Cardiac fibroblast (primary cell): ENCODE data around the gene PRDX5.
"Not testable (repeated sequence)": the region's sequence is repeated elsewhere in the genome, so short reads cannot be mapped to it uniquely, and the experiment has no call there.

Experiments used
- DNase-seq, 2 donors: peaks; one replicate each; pipeline versions ENCODE4 v3.0.0 to v3.0.0-alpha.2; 2010; ENCODE audit warnings: low read depth in 2 of 2
- H3K4me3 ChIP-seq, 2 donors: replicated peaks in 1 of 2; 1 replicate in 1 of 2; 2 replicates in 1 of 2; pipeline ENCODE4 v1.5.1; 2011; ENCODE audit warnings: low read depth in 2 of 2, low read length in 2 of 2, mild to moderate bottlenecking in 2 of 2, moderate library complexity in 1 of 2
- TF ChIP-seq, protein P1 (sequence below): IDR thresholded peaks from one replicate; pipeline ENCODE4 v1.5.1; 2011; ENCODE audit warnings: low read depth, mild to moderate bottlenecking, low read length, inconsistent platforms

Gene PRDX5

DNA sequence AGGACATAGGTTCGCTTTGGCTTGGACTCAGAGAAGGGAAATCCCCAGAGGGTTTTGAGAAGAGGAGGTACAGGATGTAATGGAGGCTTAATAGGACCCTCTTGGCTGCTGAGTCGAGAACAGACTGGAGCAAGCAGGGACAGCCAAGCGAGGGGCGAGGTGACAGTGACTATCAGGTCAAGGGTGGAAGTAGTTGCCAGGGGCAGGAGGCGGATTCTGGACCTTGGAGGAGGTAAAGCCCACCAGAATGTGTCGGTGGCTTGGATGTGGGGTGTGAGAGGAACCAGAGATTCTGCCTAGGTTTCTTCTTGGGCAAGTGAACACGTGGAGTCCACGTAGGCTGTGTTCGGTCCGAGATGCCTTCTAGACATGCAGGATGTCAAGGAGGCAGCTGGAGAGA lies 5.0 kb upstream of the PRDX5 start:
- no peak for DNase-seq
- no peak overlapping the region for H3K4me3 ChIP-seq
- TF ChIP-seq, protein P1, sequence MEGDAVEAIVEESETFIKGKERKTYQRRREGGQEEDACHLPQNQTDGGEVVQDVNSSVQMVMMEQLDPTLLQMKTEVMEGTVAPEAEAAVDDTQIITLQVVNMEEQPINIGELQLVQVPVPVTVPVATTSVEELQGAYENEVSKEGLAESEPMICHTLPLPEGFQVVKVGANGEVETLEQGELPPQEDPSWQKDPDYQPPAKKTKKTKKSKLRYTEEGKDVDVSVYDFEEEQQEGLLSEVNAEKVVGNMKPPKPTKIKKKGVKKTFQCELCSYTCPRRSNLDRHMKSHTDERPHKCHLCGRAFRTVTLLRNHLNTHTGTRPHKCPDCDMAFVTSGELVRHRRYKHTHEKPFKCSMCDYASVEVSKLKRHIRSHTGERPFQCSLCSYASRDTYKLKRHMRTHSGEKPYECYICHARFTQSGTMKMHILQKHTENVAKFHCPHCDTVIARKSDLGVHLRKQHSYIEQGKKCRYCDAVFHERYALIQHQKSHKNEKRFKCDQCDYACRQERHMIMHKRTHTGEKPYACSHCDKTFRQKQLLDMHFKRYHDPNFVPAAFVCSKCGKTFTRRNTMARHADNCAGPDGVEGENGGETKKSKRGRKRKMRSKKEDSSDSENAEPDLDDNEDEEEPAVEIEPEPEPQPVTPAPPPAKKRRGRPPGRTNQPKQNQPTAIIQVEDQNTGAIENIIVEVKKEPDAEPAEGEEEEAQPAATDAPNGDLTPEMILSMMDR: no peak

- peak; percentile 50 to 60 for DNase-seq
- peak overlapping the region in 1 of 2 donors; percentile 28 for H3K4me3 ChIP-seq
- TF ChIP-seq, protein P1: no peak
Observed at GRCh38 chr11:64313491-64314145, 4.3 kb upstream of the PRDX5 start.

DNA sequence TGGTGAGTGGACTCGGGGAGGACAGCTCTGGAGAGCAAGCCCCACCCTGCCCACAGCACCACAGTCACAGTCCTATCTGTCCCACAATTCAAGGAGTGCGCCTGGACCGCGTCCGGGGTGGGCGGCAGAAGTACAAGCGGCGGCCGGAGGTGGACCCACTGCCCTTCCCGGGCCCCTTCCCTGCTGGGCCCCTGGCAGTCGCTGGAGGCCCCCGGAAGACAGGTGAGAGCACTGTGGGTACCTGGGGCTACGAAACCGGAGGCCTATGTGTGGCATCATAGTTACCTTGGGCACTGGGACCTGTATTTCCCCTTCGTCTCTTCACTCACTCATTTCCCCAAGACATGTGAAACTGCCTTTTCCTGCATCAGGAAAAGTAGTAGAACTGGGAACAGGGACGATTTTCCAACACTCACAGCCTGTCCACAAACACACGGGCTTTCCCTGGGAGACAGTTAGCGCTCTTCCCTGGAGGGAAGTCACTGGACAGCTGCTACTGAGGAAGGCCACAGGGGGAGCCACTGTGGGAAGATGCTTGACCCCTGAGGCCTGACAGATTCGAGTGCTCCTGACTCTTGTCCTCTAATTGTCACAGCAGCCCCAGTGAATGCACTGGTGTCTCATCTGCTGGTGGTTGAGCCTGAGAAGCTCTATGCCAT lies 3.6 kb upstream of the PRDX5 start:
- H3K4me3 ChIP-seq: peak overlapping the region in 1 of 2 donors; percentile 28
- TF ChIP-seq, protein P1: peak; percentile 42

DNA sequence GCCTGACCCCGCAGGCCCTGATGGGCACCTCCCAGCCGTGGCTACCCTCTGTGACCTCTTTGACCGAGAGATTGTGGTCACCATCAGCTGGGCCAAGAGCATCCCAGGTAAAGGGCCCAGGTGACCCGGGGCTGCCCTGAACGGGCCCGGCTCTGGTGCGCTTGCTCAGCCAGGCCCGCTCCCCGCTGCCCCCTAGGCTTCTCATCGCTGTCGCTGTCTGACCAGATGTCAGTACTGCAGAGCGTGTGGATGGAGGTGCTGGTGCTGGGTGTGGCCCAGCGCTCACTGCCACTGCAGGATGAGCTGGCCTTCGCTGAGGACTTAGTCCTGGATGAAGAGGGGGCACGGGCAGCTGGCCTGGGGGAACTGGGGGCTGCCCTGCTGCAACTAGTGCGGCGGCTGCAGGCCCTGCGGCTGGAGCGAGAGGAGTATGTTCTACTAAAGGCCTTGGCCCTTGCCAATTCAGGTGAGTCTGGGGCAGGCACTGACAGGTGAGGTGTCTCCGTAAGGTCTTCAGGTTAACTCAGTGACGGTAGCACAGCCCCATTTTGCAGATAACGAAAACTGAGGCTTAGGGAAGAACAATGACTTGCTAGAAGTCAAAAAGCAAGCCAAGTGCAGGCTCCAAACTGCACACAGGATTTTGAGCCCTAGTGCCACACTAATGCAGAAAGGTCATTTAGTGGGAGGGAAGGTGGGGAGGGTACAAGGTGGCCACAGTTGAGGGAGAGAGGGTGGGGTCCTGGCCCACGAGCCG lies 2.9 kb upstream of the PRDX5 start:
- TF ChIP-seq, protein P1: no peak
- no peak overlapping the region for H3K4me3 ChIP-seq
- DNase-seq: no peak

More for the DNA sequence above, 3.6 kb upstream of the PRDX5 start:
- no peak for DNase-seq

DNA sequence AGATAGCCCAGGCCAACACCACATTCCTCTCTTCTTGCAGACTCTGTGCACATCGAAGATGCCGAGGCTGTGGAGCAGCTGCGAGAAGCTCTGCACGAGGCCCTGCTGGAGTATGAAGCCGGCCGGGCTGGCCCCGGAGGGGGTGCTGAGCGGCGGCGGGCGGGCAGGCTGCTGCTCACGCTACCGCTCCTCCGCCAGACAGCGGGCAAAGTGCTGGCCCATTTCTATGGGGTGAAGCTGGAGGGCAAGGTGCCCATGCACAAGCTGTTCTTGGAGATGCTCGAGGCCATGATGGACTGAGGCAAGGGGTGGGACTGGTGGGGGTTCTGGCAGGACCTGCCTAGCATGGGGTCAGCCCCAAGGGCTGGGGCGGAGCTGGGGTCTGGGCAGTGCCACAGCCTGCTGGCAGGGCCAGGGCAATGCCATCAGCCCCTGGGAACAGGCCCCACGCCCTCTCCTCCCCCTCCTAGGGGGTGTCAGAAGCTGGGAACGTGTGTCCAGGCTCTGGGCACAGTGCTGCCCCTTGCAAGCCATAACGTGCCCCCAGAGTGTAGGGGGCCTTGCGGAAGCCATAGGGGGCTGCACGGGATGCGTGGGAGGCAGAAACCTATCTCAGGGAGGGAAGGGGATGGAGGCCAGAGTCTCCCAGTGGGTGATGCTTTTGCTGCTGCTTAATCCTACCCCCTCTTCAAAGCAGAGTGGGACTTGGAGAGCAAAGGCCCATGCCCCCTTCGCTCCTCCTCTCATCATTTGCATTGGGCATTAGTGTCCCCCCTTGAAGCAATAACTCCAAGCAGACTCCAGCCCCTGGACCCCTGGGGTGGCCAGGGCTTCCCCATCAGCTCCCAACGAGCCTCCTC lies 2.0 kb upstream of the PRDX5 start:
- not testable (repeated sequence) for DNase-seq, H3K4me3 ChIP-seq

DNA sequence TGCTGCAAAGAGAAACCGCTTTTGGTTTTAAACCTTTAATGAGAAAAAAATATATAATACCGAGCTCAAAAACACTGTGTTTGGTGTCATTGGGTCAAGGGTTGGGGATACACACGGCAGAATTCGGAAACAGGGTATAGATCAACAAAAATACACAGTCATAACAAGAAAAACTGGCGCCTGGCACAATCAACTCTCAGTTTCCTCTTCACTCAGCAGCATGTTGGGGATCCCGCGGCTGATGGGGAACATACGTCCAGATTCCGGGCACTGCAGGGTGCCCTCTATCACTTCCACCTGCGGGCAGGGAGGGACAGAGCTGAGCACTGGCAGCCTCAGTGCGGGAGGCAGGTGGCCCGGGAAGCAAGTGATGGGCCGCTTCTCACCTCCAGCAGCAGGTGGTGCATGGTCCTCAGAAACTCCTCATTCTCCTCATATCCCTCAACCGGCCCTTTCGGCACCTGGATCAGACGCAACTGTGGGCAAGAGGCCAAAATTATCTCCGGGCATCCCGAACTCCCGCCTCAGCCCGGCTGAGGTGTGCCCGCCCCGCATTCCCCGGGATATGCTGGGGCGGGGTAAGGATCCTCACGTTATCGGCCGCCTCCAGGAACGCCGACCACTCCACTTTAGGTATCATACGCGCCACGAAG lies 1.1 kb upstream of the PRDX5 start:
- TF ChIP-seq, protein P1: no peak
- peak overlapping the region; percentile 96 to 98 for H3K4me3 ChIP-seq
- no peak for DNase-seq
